Fibroblast of peridontal ligament (primary cell): ENCODE data around the gene CMBL.
A peak's percentile ranks its signal among the peaks of the same experiment; 100 is the strongest.
"Not testable (repeated sequence)": the region's sequence is repeated elsewhere in the genome, so short reads cannot be mapped to it uniquely, and the experiment has no call there.

Experiments
- DNase-seq: peaks from one replicate; pipeline ENCODE4 v3.0.0-alpha.2; 2010; ENCODE audit errors: extremely low read depth

The CMBL gene

GRCh38 chr5:10307206-10308148, at the start of gene CMBL:
CMBL (minus strand) TSS chr5:10307902; CDS start chr5:10290762, 17,140 bp downstream.
- peak; percentile 47 for DNase-seq

GRCh38 chr5:10355071-10355889, 47.6 kb upstream of the CMBL start:
- DNase-seq: peak; percentile 50

- DNase-seq: peak; percentile 44
Measured at GRCh38 chr5:10354048-10354872, 46.6 kb upstream of the CMBL start.

- peak; percentile 76 for DNase-seq
Measured at GRCh38 chr5:10353241-10354047, 45.7 kb upstream of the CMBL start, which contains the start of gene MARCHF6. MARCHF6 (plus strand) TSS chr5:10353695; CDS start chr5:10353899, 204 bp downstream.

- DNase-seq: peak; percentile 82
Measured at GRCh38 chr5:10352430-10353240, 44.9 kb upstream of the CMBL start.

- no peak for DNase-seq
Measured at GRCh38 chr5:10351919-10352318, 44.2 kb upstream of the CMBL start.

GRCh38 chr5:10351199-10351905, 43.6 kb upstream of the CMBL start:
- no peak for DNase-seq

- no peak for DNase-seq
Measured at GRCh38 chr5:10348258-10348657, 40.6 kb upstream of the CMBL start.

- DNase-seq: not testable (repeated sequence)
Measured at GRCh38 chr5:10344461-10345106, 36.9 kb upstream of the CMBL start.

- DNase-seq: no peak
Measured at GRCh38 chr5:10343486-10343885, 35.8 kb upstream of the CMBL start.

GRCh38 chr5:10339958-10340357, 32.3 kb upstream of the CMBL start:
- DNase-seq: no peak

GRCh38 chr5:10339058-10339811, 31.5 kb upstream of the CMBL start:
- DNase-seq: no peak

- DNase-seq: no peak
Measured at GRCh38 chr5:10338686-10339057, 31.0 kb upstream of the CMBL start.

GRCh38 chr5:10337986-10338385, 30.3 kb upstream of the CMBL start:
- no peak for DNase-seq

- DNase-seq: no peak
Measured at GRCh38 chr5:10337107-10337506, 29.4 kb upstream of the CMBL start.

GRCh38 chr5:10335711-10336470, 28.2 kb upstream of the CMBL start:
- DNase-seq: no peak

- DNase-seq: no peak
Measured at GRCh38 chr5:10334831-10335230, 27.1 kb upstream of the CMBL start.
